ENCODE results near the gene KSR1.

DNA sequence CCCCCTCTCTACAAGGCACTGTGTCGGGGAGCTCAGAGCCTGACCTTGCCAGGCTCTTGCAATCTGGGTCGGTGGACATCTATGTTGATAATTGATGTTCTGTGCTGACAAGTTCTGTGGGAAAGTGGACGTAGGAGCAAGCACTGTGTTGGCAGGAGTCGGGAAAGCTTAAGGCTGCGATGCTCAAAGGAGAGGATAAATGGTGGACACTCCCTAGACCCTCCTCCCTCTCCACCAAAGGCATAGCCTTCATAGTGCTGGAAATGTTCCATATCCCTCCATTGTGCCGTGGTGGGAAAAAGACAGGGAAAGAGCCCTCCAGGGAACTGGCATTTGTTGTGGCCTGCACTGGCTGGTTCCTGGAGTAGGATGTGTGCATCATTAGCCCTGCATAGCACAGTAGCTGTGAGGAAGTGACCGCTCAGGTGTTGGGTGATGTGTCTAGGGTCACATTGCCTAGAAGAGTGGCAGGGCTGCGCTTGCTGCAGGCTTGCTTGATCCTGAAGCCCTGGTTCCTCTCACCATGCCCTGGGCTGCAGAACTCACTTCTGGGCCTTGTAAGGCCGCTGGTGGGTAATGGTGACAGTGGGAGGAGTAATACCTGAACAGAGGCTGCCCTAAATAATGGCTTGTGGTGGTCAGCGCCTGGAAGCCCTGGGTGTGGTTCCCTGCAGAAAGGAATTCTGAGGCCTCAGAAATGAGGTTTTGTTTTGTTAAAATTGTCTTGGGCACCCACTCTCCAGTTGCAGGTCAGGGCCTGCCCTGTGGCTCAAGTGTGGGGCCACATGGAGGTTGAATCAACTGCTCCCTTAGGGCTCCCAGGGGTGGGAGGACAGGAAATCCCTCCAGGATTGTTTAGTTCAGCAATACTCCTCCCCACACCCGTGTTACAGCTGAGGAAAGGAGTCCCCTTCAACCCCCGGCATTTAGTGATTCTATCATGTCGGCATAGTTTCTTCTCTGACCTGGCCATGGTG, 62.6 kb downstream of the KSR1 start:
- TF ChIP-seq, protein P1, sequence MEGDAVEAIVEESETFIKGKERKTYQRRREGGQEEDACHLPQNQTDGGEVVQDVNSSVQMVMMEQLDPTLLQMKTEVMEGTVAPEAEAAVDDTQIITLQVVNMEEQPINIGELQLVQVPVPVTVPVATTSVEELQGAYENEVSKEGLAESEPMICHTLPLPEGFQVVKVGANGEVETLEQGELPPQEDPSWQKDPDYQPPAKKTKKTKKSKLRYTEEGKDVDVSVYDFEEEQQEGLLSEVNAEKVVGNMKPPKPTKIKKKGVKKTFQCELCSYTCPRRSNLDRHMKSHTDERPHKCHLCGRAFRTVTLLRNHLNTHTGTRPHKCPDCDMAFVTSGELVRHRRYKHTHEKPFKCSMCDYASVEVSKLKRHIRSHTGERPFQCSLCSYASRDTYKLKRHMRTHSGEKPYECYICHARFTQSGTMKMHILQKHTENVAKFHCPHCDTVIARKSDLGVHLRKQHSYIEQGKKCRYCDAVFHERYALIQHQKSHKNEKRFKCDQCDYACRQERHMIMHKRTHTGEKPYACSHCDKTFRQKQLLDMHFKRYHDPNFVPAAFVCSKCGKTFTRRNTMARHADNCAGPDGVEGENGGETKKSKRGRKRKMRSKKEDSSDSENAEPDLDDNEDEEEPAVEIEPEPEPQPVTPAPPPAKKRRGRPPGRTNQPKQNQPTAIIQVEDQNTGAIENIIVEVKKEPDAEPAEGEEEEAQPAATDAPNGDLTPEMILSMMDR (IDR thresholded peaks at IDR 0.05; ENCODE audit: insufficient read depth, low read depth, low read length): no peak
- no peak for TF ChIP-seq EZH2 (IDR thresholded peaks at IDR 0.05; ENCODE audit: insufficient read depth, low read length)
